HG03045 (cell line): ENCODE data around the gene ACSS2.
"Not testable (repeated sequence)": the region's sequence is repeated elsewhere in the genome, so short reads cannot be mapped to it uniquely, and the experiment has no call there.

Experiments
- ATAC-seq: cut with Tn5 transposase; IDR thresholded peaks from one replicate; pipeline ENCODE4 v1.9.1; 2021; ENCODE audit warnings: mild to moderate bottlenecking, moderate library complexity; ENCODE audit not compliant: unreplicated experiment

Gene ACSS2

GRCh38 chr20:34873583-34874093 lies 2.8 kb upstream of the ACSS2 start:
- ATAC-seq, result no peak

- no peak for ATAC-seq
Measured at GRCh38 chr20:34874094-34874654, 2.2 kb upstream of the ACSS2 start.

GRCh38 chr20:34875642-34876405 lies 588 bp upstream of the ACSS2 start:
- ATAC-seq, result peak; percentile 58

- no peak for ATAC-seq
Measured at GRCh38 chr20:34880215-34880850, 3.9 kb downstream of the ACSS2 start.

GRCh38 chr20:34880971-34881370 lies 4.6 kb downstream of the ACSS2 start:
- ATAC-seq, result not testable (repeated sequence)

- no peak for ATAC-seq
Measured at GRCh38 chr20:34881689-34882088, 5.3 kb downstream of the ACSS2 start.

GRCh38 chr20:34883087-34883688 lies 6.8 kb downstream of the ACSS2 start:
- ATAC-seq, result no peak

GRCh38 chr20:34883809-34884208 lies 7.4 kb downstream of the ACSS2 start:
- no peak for ATAC-seq

- ATAC-seq, result no peak
Measured at GRCh38 chr20:34884260-34884659, 7.8 kb downstream of the ACSS2 start.

- ATAC-seq, result no peak
Measured at GRCh38 chr20:34886122-34886521, 9.7 kb downstream of the ACSS2 start.

GRCh38 chr20:34887023-34887422 lies 10.6 kb downstream of the ACSS2 start:
- no peak for ATAC-seq

GRCh38 chr20:34888468-34888867 lies 12.1 kb downstream of the ACSS2 start:
- no peak for ATAC-seq

GRCh38 chr20:34891166-34892062 lies 15.0 kb downstream of the ACSS2 start:
- ATAC-seq, result no peak

- no peak for ATAC-seq
Measured at GRCh38 chr20:34892671-34893070, 16.3 kb downstream of the ACSS2 start.

- ATAC-seq, result no peak
Measured at GRCh38 chr20:34894723-34895122, 18.3 kb downstream of the ACSS2 start.

- no peak for ATAC-seq
Measured at GRCh38 chr20:34895465-34895864, 19.1 kb downstream of the ACSS2 start.

- no peak for ATAC-seq
Measured at GRCh38 chr20:34896086-34896621, 19.7 kb downstream of the ACSS2 start.

- ATAC-seq, result not testable (repeated sequence)
Measured at GRCh38 chr20:34898129-34898528, 21.7 kb downstream of the ACSS2 start.

GRCh38 chr20:34898731-34899130 lies 22.3 kb downstream of the ACSS2 start:
- not testable (repeated sequence) for ATAC-seq

- ATAC-seq, result no peak
Measured at GRCh38 chr20:34904202-34904621, 27.8 kb downstream of the ACSS2 start.
